Stimulated activated memory B cell treated with anti-CD40 and anti-IgM and Interleukin-4, amounts not matched to agents 10 μg/mL and 1 μg/mL and 100 μg/mL, for 72 hours (primary cell): ENCODE data around the gene RASGRP4.
"Not testable (repeated sequence)": the region's sequence is repeated elsewhere in the genome, so short reads cannot be mapped to it uniquely, and the experiment has no call there.

Source experiments
- ATAC-seq: fragments of 150-1000 bp; cut with Tn5 transposase; 2 replicates; pipeline ENCODE4 v1.10.0; 2021
- H3K27ac Mint-ChIP-seq: one replicate; pipeline ENCODE4 v1.8.0; 2022; ENCODE audit warnings: mild to moderate bottlenecking, mixed read lengths
- H3K27me3 Mint-ChIP-seq: one replicate; pipeline ENCODE4 v1.8.0; 2022; ENCODE audit warnings: mixed read lengths
- H3K36me3 Mint-ChIP-seq: one replicate; pipeline ENCODE4 v1.8.0; 2022; ENCODE audit warnings: mixed read lengths
- H3K4me1 Mint-ChIP-seq: one replicate; pipeline ENCODE4 v1.8.0; 2022; ENCODE audit warnings: mixed read lengths
- H3K4me3 Mint-ChIP-seq: one replicate; pipeline ENCODE4 v1.8.0; 2022; ENCODE audit warnings: mild to moderate bottlenecking, moderate library complexity, mixed read lengths
- H3K9me3 Mint-ChIP-seq: one replicate; pipeline ENCODE4 v1.8.0; 2022; ENCODE audit warnings: mixed read lengths

The RASGRP4 gene

GRCh38 chr19:38425810-38426466 lies at the start of gene RASGRP4:
Gene RASGRP4 (minus strand): TSS chr19:38426219. CDS start chr19:38426091, 128 bp downstream.
- Mint-ChIP-seq H3K27ac (peak within 1 kb of the TSS; percentile 78), H3K9me3 (no peaks in the 10 kb centered on the region), H3K4me1 (peaks cover 42% of the 10 kb centered on the region), H3K36me3 (no peaks in the 10 kb centered on the region), H3K27me3 (peaks cover 15% of the 10 kb centered on the region), H3K4me3 (peak within 1 kb of the TSS; percentile 48)
- ATAC-seq, result peak; percentile 61

DNA sequence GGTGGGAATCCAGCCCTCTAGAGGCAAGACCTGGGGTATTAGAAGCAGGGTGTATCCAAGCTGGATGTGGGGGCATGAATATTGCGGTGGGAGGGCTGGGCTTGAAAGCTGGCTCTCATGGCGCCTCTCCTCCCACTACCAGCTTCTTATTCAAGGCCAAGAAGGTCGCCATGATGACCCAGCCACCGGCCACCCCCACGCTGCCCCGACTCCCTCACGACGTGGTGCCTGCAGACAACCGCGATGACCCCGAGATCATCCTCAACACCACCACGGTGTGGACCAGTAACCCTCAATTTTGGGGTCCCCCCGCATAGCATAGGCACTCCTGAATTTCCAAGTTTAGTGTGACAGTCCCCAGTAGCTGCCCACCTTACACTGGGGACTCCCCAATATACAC lies 49.2 kb upstream of the RASGRP4 start:
- Mint-ChIP-seq H3K27ac (no peak overlapping the region), H3K4me3 (no peak overlapping the region), H3K4me1 (no peaks in the 10 kb centered on the region), H3K9me3 (no peaks in the 10 kb centered on the region), H3K36me3 (no peaks in the 10 kb centered on the region), H3K27me3 (peaks cover 36% of the 10 kb centered on the region)
- ATAC-seq, result no peak

- H3K4me1 Mint-ChIP-seq, result no peaks in the 10 kb centered on the region
- H3K27ac Mint-ChIP-seq, result no peak overlapping the region
- peaks cover 33% of the 10 kb centered on the region for H3K27me3 Mint-ChIP-seq
- no peak overlapping the region for H3K4me3 Mint-ChIP-seq
- ATAC-seq, result peak; percentile 35
- H3K9me3 Mint-ChIP-seq, result no peaks in the 10 kb centered on the region
- H3K36me3 Mint-ChIP-seq, result no peaks in the 10 kb centered on the region
Measured at GRCh38 chr19:38473201-38473600, 47.2 kb upstream of the RASGRP4 start.

DNA sequence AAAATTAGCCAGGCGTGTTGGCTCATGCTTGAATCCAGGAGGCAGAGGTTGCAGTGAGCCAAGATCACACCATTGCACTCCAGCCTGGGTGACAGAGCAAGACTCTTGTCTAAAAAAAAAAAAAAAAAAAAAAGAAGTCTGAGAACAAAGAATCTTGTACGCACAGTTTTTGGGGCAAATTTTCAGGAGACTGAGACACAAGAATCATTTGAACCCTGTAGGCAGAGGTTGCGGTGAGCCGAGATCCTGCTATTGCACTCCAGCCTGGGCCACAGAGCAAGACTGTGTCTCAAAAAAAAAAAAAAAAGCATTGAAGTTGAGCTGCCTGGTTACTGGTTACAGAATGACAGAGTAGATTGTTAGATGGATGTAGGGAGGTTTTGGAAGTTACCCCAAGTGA lies 46.7 kb upstream of the RASGRP4 start:
- H3K9me3 Mint-ChIP-seq, H3K36me3 Mint-ChIP-seq, H3K4me1 Mint-ChIP-seq, ATAC-seq, H3K4me3 Mint-ChIP-seq, H3K27ac Mint-ChIP-seq: not testable (repeated sequence)
- peaks cover 29% of the 10 kb centered on the region for H3K27me3 Mint-ChIP-seq

- Mint-ChIP-seq H3K36me3 (no peaks in the 10 kb centered on the region), H3K9me3 (no peaks in the 10 kb centered on the region), H3K4me3 (no peak overlapping the region), H3K27ac (no peak overlapping the region), H3K27me3 (peaks cover 23% of the 10 kb centered on the region), H3K4me1 (no peaks in the 10 kb centered on the region)
- no peak for ATAC-seq
Measured at GRCh38 chr19:38470788-38471480, 44.9 kb upstream of the RASGRP4 start.

- ATAC-seq, result no peak
Measured at GRCh38 chr19:38469151-38469550, 43.1 kb upstream of the RASGRP4 start.

DNA sequence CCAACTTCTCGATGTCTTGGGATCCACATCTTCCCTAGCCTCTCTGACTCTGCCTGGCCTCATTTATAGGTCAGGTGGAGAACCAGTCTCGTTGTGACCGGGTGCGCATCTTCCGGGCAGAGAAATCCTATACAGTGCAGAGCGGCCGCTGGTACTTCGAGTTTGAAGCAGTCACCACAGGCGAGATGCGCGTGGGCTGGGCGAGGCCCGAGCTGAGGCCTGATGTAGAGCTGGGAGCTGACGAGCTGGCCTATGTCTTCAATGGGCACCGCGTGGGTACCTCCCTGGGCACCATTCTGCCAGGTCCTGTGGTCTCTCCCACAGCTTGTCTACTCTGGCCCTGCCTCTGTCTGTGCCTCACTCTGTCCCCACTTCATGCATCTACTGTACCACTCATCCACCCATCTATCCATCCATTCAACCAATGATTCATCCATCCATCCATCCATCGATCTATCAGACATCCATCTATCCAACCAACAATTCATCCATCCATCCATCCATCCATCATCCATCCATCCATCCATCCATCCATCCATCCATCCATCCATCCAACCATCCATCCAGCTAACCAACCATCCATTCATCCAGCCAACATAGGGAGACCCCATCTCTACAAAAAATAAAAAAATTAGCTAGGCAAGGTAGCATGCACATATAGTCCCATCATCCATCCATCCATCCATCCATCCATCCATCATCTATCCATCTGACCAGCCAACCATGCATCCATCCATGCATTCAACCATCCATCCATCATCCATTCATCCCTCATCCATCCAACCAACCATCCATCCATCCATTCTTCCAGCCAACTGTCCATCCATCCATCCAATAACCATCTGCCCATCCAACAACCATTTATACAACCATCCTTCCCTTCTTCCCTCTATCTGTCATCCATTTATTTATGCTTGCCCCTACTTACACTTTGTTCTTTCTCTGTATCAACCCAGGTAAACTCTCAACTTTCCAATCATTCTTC lies 41.8 kb upstream of the RASGRP4 start:
- Mint-ChIP-seq H3K27me3 (peaks cover 34% of the 10 kb centered on the region), H3K36me3 (no peaks in the 10 kb centered on the region), H3K9me3 (no peaks in the 10 kb centered on the region), H3K27ac (no peak overlapping the region), H3K4me3 (no peak overlapping the region), H3K4me1 (no peaks in the 10 kb centered on the region)
- no peak for ATAC-seq

More at GRCh38 chr19:38469151-38469550, 43.1 kb upstream of the RASGRP4 start:
- Mint-ChIP-seq H3K4me3 (no peak overlapping the region), H3K36me3 (no peaks in the 10 kb centered on the region), H3K9me3 (no peaks in the 10 kb centered on the region), H3K27ac (no peak overlapping the region), H3K27me3 (peaks cover 24% of the 10 kb centered on the region), H3K4me1 (no peaks in the 10 kb centered on the region)

GRCh38 chr19:38466050-38466449 lies 40.0 kb upstream of the RASGRP4 start:
- Mint-ChIP-seq H3K4me3 (no peak overlapping the region), H3K36me3 (no peaks in the 10 kb centered on the region), H3K9me3 (no peaks in the 10 kb centered on the region), H3K4me1 (no peaks in the 10 kb centered on the region), H3K27me3 (peaks cover 36% of the 10 kb centered on the region), H3K27ac (no peak overlapping the region)
- ATAC-seq, result no peak

DNA sequence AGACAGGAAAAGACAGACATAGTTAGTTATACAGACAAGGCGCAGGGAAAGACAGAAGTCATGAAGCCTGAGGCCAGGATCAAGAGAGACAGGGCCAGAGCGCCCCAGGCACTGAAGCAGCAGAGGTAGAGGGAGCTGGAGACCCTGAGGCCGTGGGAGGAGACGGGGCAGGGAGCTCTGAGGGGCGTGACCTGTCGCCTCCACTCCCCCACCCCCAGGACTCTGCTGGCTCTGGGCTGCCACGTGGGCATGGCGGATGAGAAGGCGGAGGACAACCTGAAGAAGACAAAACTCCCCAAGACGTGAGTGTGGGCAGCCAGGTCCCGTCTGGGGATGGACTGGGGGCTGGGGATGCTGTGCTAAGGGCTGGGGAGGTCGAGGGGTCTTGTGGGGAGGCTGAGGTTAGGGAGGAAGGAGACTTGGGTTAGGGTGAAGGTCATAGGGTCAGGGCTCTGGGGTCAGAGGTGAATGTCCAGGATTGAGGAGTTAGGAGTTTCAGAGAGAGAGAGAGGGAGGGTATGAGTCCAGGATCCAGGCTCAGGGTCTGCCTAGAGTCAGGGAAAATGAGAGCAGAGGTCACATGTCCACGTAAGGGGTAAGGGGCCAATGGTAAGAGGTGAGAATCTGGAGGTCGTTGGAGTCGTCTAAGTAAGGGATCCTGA lies 38.5 kb upstream of the RASGRP4 start:
- Mint-ChIP-seq H3K4me1 (no peaks in the 10 kb centered on the region), H3K4me3 (no peak overlapping the region), H3K36me3 (no peaks in the 10 kb centered on the region), H3K27ac (no peak overlapping the region), H3K9me3 (no peaks in the 10 kb centered on the region), H3K27me3 (peaks cover 40% of the 10 kb centered on the region)
- ATAC-seq, result no peak

- H3K27me3 Mint-ChIP-seq, result peaks cover 48% of the 10 kb centered on the region
- no peak overlapping the region for H3K27ac Mint-ChIP-seq
- ATAC-seq, result no peak
- H3K36me3 Mint-ChIP-seq, result no peaks in the 10 kb centered on the region
- no peak overlapping the region for H3K4me3 Mint-ChIP-seq
- H3K9me3 Mint-ChIP-seq, result no peaks in the 10 kb centered on the region
- no peaks in the 10 kb centered on the region for H3K4me1 Mint-ChIP-seq
Measured at GRCh38 chr19:38463365-38463764, 37.3 kb upstream of the RASGRP4 start.

DNA sequence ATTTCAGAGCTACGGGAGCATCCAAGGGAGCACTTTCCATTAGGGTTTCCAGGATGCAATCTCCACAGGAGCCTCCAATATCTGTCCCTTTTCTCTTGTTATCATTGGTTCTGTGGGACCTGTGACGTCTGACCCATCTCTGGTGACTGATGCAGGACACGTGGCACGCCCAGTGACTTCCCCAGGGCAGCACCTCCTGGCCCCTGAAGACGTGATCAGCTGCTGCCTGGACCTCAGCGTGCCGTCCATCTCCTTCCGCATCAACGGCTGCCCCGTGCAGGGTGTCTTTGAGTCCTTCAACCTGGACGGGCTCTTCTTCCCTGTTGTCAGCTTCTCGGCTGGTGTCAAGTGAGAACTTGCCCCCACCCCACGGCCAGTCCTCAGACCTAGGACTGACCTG lies 33.0 kb upstream of the RASGRP4 start:
- H3K4me3 Mint-ChIP-seq, result no peak overlapping the region
- no peaks in the 10 kb centered on the region for H3K36me3 Mint-ChIP-seq

GRCh38 chr19:38457690-38458405 lies 31.8 kb upstream of the RASGRP4 start:
- H3K4me3 Mint-ChIP-seq, result no peak overlapping the region
- no peaks in the 10 kb centered on the region for H3K4me1 Mint-ChIP-seq
- H3K36me3 Mint-ChIP-seq, result no peaks in the 10 kb centered on the region
- H3K27ac Mint-ChIP-seq, result no peak overlapping the region
- no peaks in the 10 kb centered on the region for H3K9me3 Mint-ChIP-seq
- ATAC-seq, result peak; percentile 21
- H3K27me3 Mint-ChIP-seq, result peaks cover 28% of the 10 kb centered on the region

More for the DNA sequence above, 33.0 kb upstream of the RASGRP4 start:
- ATAC-seq, result no peak
- H3K27me3 Mint-ChIP-seq, result peaks cover 36% of the 10 kb centered on the region
- H3K9me3 Mint-ChIP-seq, result no peaks in the 10 kb centered on the region
- no peaks in the 10 kb centered on the region for H3K4me1 Mint-ChIP-seq
- no peak overlapping the region for H3K27ac Mint-ChIP-seq

DNA sequence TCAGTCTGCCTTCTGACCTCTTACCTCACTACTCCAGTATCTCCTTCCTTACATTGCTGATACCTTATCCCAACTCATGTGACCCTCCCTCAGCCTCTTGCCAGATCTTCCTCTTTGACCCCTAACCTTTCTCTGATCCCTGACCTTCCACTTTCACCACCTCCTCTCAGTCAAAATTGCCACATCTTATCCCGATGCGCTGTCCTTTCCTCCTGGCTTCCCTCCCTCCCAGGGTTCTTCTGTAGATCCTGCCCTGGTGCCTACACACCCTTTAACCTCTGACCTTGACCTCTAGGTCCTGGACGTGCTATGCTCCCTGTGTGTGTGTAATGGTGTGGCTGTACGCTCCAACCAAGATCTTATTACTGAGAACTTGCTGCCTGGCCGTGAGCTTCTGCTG lies 31.2 kb upstream of the RASGRP4 start:
- Mint-ChIP-seq H3K36me3 (no peaks in the 10 kb centered on the region), H3K4me1 (no peaks in the 10 kb centered on the region), H3K27me3 (peaks cover 21% of the 10 kb centered on the region), H3K9me3 (no peaks in the 10 kb centered on the region), H3K27ac (no peak overlapping the region), H3K4me3 (no peak overlapping the region)
- no peak for ATAC-seq

GRCh38 chr19:38455031-38455430 lies 29.0 kb upstream of the RASGRP4 start:
- Mint-ChIP-seq H3K4me1 (no peaks in the 10 kb centered on the region), H3K9me3 (no peaks in the 10 kb centered on the region), H3K27ac (no peak overlapping the region), H3K4me3 (no peak overlapping the region), H3K27me3 (peaks cover 13% of the 10 kb centered on the region), H3K36me3 (no peaks in the 10 kb centered on the region)
- ATAC-seq, result no peak
